NCI-H524 (cell line): ENCODE measurements around the gene GCHFR.

Experiments used
- DNase-seq, 2 experiments: peaks; one replicate each; lab custom pipeline; 2025; lab: John Stamatoyannopoulos, UW

The GCHFR gene

DNA sequence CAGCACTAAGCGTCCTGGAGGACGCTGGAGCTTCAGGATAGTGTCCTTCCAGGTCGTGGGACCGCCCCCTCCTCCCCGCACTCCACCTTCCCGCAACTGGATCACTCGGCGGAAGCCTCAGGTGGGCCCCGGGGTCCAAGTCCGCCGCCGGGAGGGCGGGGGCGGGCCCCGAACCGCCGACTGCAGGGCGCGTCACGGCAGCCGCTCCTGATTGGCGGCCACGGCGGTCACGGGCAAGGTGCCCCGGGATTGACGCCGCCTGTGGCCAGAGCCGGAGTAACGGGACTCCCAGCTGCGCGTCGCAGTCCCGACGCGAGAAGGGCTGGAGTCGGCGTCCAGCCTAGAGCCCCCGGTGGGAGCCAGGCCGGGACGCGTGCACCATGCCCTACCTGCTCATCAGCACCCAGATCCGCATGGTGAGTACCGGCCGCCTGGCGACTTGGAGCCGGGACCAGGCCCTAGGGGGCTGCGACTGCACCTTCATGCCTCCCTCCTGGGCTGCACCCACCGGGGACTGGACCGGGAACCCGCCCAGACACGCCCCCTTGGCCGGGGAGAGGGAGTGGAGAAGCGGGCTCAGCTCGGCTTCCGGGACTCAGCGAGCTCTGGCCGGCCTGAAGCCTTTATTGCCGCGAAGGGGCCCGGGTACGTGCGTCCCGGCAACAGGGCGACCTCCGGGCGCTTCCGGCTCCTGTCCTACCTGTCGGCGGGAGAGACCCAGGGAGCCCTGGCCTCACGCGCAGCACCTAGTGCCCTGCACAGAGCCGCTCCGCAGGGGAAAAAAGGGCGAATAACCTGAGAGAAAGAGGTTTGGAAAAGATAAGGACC, at the start of gene GCHFR:
Gene GCHFR, plus strand, starts transcription at position 268 of the 828 bp plus-strand sequence. Its CDS starts 113 bp downstream, at position 381.
- DNase-seq, result peak in 1 of 2 experiments; percentile 53

DNA sequence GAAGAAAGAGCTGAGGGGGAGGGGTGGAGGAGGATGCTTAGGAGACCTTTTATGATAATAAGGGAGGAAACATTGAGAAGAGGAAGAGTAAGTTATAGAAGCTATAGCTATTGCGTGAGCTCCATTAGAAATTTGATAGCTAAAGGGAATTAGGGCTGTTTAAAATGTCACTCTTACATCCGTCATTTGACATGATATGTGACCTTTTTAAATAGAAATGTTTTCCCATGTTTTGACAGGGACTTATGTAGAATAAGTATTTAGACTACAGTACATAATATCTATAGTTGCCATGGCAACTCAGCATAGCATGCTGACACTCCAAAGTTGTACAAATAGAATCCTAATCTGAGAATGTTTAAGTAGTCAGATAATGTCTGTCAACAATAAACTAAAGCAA, 49.7 kb upstream of the GCHFR start:
- DNase-seq, result no peak

DNA sequence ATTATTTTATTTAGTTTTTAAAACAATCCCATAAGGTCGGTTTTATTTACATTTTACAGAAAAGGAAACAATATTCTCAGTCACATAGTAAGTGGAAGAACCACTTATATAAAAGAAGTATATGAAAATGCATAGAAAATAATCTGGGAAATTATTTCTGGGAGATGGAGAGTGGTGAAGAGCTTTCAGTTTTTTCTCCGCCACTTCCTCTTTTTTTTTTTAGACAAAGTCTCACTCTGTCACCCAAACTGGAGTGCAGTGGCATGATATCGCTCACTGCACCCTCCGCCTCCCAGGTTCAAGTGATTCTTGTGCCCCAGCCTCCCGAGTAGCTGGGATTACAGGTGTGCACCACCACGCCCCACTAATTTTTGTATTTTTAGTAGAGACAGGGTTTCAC, 47.7 kb upstream of the GCHFR start:
- no peak for DNase-seq

DNA sequence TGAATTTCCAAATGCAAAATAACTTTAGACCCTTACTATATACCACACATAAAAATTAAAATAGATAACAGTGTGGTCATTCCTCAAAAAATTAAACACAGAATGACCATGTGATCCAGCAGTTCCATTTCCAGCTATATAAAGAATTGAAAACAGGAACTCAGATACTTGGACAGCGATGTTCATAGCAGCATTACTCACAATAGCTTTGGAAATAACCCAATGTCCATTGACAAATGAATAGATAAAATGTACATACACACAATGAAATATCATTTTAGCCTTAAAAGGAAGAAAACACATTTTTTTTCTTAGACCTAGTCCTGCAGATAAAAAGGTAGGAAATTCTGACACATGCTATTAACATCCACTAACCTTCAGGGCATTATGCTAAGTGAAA, 42.2 kb upstream of the GCHFR start:
- no peak for DNase-seq

DNA sequence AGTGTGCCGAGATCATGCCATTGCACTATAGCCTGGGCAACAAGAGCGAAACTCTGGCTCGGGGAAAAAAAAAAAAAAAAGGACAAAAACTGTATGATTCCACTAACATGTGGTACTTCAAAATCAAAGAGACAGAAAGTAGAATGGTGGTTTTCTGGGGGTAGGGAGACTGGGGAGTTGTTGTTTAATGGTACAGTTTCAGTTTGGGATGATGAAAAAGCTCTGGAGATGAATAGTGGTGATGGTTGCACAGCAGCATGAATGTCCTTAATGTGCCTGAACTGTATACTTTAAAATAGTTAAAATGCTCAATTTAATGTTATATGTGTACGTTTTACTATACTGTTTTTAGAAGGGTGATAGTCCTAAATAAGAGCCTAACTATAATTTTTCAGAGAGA, 41.5 kb upstream of the GCHFR start:
- DNase-seq, result no peak

DNA sequence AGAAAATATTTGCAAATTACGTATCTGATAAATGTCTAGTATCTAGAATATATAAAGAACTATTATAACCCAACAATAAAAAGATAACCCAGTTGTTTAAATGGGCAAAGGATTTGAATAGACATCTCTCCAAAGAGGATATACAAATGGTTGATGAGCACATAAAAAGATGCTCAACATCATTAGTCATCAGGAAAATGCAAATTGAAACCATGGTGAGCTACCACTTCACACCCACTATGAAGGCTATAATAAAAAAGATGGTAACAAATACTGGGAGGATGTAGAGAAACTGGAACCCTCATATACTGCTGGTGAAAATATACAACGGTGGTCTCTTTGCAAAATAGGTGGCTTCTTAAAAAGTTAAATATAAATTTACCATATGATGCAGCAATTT, 40.9 kb upstream of the GCHFR start:
- DNase-seq, result no peak

DNA sequence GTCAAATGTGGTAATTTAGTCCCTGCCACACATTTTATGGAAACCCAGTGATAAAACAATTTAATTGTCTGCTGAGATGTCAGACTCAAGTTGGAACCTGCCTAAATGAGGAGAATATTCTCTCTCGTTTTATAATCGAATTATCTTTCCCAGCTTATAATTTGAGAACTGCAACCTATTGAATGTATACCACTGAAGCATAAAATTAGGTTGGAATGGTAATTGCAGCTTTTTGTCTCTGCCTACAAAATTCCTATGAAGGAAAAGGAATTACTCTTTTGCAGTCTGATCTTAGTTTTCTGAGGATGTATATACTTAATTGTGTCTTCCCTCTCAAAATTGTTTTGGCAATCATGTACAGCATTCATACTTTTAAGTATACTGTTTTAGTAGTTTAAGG, 39.9 kb upstream of the GCHFR start:
- no peak for DNase-seq

DNA sequence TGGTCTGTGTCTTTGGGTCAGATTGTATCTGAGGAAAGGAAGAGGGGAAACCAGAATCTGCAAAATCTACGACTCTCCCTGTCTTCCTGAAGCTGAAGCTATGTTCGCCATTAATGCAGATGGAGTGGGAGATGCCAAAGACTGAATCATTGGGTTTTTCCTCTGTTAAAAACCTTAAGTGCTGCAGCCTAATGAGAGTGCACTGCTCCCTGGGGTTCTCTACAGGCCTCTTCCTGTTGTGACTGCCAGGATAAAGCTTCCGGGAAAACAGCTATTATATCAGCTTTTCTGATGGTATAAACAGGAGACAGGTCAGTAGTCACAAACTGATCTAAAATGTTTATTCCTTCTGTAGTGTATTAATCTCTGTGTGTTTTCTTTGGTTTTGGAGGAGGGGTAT, 32.8 kb upstream of the GCHFR start:
- DNase-seq, result no peak

DNA sequence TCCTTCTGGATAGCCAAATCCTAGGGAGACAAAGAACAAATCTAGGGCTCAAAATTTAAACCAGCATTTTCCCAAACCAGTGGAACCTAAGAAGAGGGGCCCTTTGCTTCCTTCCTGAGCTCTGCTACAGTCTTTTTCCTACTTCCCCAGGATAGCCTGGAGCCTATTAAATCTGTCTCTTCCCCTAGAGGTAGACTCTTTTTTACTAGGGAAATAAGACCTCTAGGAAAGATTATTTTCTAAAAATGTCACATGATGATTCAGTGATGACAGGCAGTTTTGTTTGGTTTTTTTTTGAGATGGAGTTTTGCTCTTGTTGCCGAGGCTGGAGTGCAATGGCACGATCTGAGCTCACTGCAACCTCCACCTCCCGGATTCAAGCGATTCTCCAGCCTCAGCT, 27.3 kb upstream of the GCHFR start:
- DNase-seq, result no peak

DNA sequence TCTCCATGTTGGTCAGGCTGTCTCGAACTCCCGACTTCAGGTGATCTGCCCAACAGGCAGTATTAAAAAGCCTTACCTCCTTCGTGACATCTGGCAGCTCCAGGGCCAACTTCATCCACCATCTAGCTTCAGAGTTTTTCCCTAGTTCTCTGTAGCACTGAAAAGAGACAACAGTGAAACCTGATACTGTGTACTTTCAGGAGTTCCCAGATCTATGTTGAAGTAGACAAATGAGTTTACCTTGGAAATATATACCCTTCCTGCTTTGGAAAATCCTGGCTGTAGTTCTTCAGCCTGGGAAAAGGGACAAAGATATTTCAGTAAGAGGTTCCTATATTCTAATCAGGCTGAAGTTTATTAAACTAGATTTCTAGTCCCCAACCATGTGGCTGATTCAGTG, 26.8 kb upstream of the GCHFR start:
- no peak for DNase-seq

DNA sequence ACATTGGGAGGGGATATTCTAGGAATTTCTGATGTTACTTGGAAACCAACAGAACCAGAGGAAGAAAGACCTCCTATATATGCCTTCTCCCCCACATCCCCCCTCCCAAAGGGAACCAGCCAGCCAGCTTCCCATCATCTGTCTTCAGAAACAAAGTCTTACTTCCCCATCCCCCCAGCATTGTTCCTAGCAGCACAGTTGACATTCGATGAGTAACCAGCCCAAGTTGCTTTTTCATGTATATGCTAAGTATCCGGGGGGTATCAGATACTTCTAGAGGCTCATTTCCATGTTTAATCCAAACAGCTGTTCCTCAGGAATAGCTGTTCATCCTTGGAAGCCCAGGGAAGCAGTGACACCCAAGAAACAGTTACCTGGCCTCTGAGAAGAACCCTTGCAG, 24.8 kb upstream of the GCHFR start:
- DNase-seq, result peak in 1 of 2 experiments; percentile 22

DNA sequence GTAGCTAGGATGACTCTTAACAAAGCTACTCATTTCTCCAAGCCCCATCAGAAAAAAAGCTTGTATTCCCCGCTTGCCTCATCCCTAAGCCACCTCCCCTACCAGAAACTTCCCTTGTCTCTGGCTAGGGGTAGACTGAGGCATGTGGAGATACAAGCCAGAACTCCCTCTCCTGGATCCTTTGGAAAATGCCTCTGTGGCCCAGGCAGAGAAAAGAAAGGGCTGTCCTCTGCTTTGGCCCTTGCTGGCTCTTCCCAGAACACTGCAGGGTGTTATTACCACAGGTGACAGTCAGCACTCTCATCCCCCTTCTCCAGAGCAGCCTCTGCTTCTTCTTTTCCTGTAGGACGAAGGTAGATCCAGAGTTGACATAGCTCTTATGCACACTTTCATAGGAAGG, 24.0 kb upstream of the GCHFR start:
- DNase-seq, result no peak

DNA sequence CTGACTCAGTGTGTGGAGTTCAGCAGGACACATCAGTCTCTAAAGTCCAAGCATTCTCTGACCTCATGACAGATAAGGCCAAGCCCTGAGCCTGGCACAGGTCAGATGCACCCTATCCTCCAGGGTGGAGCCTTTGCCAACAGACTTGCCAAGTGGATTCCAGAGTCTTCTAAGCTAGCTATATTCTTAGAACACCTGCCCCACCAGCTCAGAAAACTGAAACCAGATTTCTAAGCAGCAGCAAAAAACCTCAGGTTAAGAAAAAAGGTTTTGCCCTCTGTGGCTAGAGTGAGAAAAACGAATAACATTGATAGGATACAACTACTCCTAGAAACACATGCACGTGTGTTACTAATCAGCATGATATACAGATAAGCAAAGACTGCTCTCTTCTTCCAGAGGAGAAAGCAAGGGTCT, 20.4 kb upstream of the GCHFR start:
- DNase-seq, result no peak

DNA sequence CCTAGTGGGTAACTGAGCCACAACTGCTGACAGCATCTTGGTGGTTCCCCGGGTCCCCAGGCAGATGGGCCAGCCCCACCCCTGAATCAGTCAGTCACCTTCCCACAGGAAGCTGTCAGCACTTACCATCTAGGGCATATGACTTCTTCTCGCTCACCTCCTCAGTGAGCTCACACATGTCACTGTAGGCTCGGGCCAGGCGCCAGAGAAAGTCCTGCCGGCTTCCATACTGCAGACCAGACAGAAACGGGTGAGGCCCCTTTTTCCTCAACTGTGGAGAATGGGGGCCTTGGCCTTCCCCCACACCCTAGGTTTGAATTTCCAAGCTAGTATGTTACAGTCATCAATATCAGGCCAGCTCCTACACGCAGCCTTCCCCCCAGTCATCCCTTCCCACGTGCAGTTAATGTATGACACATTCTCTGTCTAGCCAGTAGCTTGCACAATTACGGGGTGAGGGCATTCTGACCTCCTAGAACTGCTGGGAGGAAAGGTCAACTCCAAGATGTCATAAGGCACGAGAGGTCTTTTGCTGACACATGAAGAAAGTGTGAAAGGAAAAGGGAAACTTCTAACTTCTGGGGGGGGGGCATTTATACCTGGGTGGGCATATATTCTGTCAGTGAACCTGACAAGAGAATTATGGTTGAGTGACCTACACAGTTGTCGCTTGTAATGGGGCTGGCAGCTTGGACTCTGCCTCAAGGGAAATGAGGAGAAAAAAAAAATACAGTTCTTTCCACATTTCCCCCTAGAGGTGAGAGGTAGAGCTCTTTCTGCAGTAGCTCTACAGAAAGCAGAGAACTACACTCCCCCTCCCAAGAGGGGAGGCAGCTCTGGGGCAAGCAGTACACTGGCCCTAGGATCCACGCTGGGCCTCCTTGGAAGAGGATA, 19.7 kb upstream of the GCHFR start:
- DNase-seq, result no peak

DNA sequence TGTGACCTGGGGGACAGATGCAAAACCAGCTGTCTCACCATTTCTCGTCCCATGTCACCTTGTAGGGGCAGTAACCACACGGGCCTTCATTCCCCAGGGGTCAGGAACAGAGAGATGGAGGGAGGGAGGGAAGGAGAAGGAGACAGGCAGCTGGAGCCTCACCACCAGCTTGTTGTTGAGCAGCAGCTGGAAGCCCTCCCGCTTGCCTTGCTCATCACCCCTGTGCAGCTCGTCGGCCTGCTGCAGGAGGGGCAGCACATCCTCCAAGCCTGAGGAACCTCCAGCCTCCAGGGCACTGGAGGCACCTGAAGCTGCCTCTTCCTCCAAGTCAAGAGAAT, 19.1 kb upstream of the GCHFR start:
- DNase-seq, result peak in 1 of 2 experiments; percentile 69

DNA sequence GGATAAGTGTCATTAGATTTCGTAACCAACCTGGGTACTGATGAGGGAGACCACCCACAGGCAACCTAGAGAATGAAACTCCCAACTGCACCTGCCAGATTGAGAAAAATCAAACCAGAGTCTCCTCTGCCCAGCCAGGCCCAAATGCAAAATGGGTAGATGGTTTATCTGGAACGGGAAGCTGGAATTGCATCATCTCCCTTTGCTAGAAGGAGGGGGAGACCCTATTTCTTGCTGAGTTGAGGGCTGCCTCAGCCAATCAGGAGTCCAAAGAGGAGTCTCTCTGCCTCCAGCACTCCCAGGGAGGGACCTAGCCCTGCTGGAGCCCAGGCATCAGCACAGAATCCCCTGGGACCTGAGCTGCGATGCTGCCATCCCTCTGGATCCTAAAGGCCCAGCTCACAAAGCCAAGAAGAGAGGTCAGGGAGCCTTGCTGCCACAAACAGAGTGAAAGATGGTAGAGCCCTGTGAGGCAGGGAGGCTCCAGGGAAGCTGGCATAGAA, 16.9 kb upstream of the GCHFR start:
- DNase-seq, result no peak

DNA sequence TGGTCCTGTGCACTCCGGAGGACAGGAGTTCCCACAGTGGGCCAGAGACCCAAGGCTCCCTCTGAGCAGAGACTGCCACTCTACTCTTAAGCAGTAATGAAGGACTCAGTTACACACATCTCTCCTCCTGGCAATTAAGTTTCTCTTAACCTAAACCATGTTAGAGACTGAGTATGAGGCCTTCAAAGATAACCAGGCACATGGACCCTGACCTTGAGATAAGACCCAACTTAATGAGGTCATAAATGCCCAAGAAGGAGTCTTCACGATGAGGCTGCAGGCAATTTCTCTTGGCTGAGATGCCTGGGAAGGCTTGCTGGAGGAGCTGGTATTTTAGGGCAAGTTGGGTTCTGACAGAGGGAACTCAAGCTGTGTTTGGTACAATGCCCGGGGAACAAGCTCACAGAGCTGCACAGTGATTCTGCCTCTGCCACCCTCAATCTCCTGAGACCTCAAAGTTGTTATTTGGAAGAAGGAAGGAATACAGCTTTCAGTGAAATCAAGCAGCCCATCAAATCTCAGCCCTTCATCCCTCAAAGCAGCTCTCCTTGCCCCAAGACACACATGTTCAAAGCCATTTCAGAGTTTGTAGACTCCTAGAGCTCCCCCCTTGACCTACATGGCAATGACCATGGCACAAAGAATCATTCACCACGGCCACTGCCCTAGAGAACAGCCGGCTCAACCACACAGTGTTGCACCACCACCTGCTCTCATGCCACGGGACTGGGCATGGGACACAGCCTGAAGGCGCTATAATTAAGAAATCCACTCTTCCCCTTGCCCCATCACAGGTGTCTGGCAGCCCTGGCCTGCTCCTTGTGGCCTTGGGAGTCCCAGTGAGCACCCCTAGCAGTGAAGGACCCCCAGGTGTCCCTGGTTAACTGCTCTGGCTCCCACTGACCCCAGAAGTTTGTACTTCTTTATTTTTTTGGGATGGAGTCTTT, 15.9 kb upstream of the GCHFR start:
- no peak for DNase-seq

DNA sequence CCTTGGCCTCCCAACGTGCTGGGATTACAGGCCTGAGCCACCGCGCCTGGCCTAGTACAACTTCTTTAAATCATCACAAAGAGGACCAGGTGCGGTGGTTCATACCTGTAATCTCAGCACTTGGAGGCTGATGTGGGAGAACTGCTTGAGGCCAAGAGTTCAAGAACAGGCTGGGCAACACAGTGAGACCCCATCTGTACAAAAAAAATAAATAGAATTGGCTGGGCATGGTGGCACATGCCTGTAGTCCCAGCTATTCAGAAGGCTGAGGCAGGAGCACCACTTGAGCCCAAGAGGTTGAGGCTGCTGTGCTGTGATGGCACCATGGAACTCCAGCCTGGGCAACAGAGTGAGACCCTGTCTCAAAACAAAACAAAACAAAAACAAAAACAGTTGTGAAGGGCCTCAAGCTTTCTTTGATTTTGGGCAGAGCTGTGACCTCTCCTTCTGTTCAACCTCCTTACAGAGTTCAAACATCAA, 14.7 kb upstream of the GCHFR start:
- DNase-seq, result no peak

DNA sequence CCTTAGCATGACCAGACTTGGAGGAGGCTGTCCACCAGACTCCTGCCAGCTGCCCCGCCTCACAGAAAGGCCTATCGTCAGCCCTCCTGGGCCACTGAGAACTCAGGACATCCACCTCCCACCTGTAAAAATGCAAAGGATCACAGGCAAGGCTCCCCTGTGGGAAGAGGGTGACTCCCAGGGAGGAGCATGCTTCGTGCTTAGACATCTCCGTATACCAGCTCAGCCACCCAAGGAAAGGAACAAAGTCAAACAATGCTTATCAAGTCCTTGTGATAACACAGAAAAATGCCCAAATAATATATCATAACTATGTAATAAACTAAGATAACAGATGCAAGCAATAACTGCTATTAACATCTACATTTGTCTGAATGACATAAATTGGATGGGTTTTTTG, 13.0 kb upstream of the GCHFR start:
- DNase-seq, result no peak

DNA sequence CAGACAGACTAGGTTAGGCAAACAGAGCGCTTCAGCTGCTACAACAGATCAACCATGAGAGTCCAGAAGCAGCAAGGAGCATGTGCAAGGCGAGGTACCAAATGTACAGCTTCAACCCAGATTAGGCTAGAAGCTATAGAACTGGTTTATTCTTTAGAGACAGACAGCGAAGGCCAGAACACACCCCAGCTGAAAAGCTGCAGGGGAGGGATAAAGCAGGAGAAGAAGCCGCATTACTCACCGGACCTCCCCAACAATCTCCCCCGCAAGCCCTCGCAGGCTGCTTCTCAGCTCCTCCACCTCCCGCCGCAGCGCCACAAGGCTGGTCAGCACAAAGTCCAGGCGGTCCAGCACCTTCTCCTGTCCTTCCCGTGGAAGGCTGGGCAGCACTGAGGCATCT, 12.1 kb upstream of the GCHFR start:
- no peak for DNase-seq

DNA sequence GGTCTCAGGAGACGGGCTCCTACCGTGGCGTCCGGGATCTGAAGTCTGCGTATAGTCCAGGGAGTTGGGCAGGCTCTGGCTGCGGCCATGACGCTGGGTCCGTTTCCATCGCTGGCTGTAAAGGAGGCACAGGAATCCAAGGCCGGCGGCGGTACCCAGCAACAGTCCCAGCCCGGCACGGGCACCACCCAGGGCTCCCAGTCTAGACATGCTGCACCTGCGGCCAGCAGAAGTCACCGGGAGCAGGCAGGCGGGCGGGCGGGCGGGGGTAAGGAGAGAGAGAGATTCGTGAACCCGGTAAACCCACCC, 9.3 kb upstream of the GCHFR start:
- no peak for DNase-seq
